ENCODE results near the gene ANP32B. TPM values are rescaled to one million over a fixed set of nuclear protein-coding genes. Genes with fewer than 3 reads are reported as not detected.
"Not testable (repeated sequence)": the region's sequence is repeated elsewhere in the genome, so short reads cannot be mapped to it uniquely, and the experiment has no call there.

ANP32B gene
- polyA plus RNA-seq, 4 donors, result 234 to 267 (median 247) TPM

DNA sequence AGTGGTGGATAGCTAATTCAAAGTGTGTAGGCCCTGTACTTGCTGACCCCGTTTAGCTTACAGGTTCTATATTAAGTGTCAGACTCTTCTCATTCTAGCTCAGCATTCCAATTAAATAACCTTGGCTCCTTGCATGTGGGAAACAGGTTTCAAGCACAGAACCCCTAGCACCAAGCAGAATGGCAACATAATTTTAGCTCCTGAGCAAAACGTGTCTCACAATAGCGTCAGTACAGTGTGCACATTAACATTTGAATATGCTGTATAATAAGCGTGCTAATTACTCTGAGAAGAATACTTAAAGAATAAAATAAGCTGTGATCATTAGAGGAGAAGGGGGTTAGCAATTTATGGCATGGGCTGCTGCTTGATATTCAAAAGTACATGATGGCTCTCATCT, 21.0 kb upstream of the ANP32B start:
- DNase-seq (ENCODE audit: low read depth in 4 of 4, low spot score in 3 of 4), result no peak

DNA sequence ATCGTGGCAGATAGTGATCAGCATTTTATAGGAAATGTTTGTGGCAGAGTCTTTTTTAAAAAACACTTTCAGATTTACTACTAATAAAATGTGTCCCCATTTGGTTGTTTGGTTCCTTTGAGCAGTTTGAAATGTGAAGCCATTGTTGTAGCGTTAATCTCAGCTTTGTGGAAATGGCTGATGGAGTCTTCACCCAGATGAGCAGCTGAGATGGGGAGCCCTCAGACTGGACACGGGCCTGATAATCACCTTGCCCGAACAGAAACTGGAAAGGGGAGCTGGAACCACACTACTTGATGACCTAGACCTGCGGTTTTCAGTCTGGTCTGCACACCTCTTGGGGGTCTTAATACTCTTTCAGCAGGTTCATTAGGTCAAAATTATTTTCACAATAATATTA, 20.6 kb upstream of the ANP32B start:
- DNase-seq (ENCODE audit: low read depth in 4 of 4, low spot score in 3 of 4), result no peak

DNA sequence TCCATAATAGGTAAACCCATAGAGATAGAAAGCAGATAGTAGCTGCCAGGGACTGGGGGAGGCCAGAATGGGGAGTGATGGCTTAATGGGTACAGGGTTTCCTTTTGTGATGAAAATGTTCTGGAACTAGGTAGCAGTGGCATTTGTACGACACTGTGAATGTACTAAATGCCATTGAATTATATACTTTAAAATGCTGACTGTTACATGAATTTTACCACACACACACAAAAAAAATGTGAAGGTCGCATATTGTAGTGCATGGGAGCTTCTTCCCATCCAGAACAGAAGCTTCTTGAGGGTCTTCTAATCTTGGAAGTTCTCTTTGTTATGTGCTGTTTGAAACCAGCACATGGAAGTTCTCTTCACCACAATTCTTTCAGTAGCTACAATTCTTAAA, 19.9 kb upstream of the ANP32B start:
- no peak for DNase-seq (ENCODE audit: low read depth in 4 of 4, low spot score in 3 of 4)

DNA sequence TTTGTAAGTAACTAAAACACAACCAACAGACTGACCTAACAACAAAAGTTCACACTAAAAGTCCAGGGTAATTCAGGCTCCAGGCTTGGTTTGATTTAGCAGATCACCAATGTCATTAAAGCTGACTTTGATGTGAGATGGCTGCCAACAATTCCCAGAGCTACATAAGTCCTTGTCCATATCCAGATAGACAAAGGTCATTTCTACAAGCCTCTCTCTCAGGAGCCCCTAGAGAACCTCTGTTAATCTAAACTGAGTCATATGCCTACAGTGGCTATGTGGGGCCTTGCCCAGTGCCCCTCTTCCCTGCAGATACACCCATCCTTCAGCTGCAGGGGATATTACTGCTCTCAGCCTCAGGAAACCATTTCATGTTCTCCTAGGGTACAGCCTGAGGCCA, 18.2 kb upstream of the ANP32B start:
- DNase-seq (ENCODE audit: low read depth in 4 of 4, low spot score in 3 of 4), result no peak

DNA sequence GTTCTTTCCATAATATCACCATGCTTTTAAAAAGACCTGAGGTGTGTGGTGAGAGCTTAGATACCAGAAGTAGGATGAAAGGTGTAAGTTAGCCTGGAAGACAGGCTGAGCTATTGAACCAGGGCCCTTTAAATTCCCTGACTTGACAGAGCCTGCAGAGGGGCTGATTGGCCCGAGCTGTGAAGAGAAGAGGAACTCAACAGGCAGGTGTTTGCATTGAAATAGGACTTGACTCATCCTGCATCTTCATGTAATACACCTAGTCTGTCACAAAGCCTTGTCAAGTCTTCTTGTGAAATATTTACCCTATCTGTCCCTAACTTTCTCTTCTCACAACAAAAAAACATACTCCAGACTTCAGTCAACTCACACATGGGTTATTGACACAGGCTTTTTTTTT, 16.6 kb upstream of the ANP32B start:
- DNase-seq (ENCODE audit: low read depth in 4 of 4, low spot score in 3 of 4), result no peak

DNA sequence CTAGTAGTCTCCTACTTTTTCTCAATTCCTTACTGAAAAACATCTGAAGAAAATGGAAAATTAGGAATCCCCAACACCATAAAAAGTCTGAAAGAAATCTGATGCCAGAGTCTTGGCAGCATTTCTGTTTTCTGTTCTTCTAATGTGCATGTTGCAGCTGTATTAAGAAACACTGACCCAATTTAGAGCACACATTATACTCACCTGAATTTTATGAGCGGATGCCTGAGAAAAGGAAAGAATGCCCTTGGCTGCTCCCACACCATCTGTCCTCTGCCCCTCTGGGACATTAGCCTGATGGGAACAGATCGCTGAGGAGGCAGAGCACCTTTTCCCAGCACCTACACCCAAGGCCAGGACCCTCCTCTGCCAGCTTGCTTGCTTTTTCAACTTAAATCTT, 14.1 kb upstream of the ANP32B start:
- DNase-seq (ENCODE audit: low read depth in 4 of 4, low spot score in 3 of 4), result no peak

DNA sequence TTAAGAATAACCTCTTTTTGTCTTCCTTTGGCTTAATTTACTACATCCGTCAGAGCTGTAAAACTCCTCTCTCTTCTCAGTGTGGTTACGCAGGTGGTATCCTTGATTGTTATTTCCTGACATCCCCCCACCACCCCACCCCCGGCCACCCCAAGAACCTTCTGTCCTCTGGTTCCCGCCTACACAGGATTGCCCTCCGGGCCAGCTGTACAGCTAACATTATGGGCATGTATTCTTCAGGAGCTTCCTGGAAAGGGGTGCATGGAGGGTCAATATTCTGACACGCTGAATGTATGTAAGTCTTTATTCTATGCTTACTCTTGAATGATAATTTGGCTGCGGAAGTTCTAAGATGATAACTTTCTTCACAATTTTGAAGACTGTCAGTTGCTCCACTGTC, 13.0 kb upstream of the ANP32B start:
- DNase-seq (ENCODE audit: low read depth in 4 of 4, low spot score in 3 of 4), result no peak

DNA sequence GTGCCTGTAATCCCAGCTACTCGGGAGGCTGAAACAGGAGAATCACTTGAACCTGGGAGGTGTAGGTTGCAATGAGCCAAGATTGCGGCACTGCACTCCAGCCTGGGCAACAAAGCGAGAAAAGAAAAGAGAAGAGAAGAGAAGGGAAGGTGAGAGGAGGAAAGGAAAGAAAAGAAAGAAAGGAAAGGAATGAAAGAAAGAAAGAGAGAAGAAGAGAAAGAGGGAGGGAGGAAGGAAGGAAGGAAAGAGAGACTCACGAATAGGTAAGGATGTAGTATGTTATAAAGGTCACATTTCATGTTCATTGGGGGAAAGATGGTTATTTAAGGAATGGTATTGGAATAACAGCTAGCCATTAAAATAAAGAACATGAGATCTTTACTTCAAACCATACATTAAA, 10.4 kb upstream of the ANP32B start:
- DNase-seq (ENCODE audit: low read depth in 4 of 4, low spot score in 3 of 4), result no peak

DNA sequence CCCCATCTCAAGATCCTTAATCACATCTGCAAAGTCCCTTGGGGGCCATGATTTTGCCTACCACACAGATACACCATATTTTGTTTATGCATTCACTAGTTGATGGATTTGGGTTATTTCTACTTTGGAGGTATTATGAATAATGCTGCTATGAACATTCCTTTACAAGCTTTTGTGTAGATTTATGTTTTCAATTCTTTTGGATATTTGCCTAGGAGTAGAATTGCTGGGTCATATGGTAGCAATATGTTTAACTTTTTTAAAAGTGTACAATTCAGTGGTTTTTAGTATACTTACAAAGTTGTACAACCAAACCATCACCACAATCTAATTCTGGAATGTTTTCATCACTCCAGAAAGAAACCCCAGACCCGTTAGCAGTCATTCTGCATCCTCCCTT, 7.8 kb upstream of the ANP32B start:
- no peak for DNase-seq (ENCODE audit: low read depth in 4 of 4, low spot score in 3 of 4)

DNA sequence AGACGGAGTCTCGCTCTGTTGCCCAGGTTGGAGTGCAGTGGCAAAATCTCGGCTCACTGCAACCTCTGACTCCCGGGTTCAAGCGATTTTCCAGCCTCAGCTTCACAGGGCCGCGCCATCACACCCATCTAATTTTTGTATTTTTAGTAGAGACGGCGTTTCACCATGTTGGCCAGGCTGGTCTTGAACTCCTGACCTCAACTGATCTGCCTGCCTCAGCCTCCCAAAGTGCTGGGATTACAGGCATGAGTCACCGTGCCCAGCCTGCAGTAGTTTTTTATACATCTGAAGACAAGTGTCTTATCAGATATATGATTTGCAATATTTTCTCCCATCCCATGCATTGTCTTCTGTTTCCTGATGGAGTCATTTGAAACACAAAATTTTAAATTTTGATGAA, 6.5 kb upstream of the ANP32B start:
- not testable (repeated sequence) for DNase-seq (ENCODE audit: low read depth in 4 of 4, low spot score in 3 of 4)

DNA sequence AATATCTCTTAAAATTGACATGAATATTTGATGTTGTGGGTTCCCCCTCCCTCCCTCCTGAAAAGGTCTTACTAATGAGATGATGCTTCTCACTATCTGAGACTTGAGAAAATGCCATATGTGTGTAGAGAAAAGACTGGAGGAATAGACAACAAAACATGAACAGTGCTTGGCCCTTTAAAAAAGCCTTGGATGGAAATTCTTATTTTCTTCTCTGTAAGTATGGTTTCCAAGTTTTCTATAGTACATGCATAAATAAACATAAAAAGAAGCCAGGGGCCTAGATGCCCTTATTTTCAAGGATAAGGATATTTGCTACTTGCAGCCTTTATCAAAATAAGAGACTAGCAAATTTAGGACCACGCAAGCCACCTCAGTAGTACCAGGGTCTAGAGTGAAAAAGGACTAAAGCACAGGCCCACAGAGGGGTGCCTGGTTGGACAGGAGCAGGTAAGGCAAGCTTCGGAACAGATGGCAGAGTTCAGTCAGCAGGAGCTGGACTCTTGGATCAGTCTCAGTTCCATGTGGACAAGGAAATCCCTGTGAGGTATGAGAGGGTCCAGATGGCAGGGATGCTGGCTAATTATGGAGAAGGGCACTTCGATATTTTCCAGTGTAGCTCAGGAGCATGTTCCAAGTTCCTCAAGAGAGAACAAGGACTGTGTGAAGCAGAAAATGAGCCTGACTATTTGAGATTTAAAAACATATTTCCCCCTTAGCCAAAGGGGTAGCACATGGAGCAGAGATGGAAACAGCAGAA, 4.6 kb upstream of the ANP32B start:
- DNase-seq (ENCODE audit: low read depth in 4 of 4, low spot score in 3 of 4), result no peak

DNA sequence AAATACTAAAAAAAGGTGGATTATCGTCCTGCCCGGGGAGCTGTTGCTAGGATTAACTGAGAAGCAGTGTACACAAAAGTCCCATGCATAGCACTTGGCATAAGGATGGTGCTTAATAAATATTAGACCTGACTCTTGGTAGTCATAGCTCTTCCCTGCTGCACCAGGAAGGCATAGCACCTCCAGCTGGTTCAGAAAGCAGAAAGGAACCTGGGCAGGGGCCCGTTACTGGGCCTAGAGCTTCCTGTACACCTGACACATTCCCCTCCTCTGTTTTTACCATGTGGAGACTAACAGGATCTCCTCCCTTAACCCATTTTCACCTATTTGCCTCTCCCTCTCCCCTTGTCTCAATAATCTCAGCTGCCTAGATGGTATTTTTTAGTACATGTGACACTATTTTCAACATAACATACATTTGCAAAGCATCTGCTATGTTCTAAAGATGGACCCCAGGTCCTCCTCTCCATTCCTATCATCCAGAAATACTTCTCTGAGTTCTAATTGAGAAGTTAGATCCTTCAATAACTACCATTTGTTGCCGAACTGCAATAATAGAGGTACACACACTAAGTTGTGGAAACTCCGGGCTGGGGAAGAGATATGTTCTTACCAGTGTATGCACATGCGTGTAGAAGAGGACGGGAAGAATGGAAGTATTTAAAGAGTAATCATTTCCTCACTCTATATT, 3.2 kb upstream of the ANP32B start:
- DNase-seq (ENCODE audit: low read depth in 4 of 4, low spot score in 3 of 4), result no peak

DNA sequence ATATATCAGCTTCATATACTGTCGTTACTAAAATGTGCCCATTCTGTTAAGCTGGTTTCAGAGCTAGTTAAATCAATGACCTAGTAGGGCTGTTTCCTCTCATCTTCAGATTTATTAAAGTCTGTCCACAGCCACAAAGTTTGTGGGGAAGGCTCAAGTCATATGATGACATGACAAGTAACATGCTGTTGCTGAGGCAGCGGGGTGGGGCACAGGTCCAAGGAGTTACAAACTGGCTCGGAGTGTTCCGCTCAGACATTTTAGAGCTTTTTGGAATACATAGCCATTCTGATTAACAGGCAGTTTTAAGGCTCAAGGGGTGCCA, 2.7 kb upstream of the ANP32B start:
- no peak for DNase-seq (ENCODE audit: low read depth in 4 of 4, low spot score in 3 of 4)

DNA sequence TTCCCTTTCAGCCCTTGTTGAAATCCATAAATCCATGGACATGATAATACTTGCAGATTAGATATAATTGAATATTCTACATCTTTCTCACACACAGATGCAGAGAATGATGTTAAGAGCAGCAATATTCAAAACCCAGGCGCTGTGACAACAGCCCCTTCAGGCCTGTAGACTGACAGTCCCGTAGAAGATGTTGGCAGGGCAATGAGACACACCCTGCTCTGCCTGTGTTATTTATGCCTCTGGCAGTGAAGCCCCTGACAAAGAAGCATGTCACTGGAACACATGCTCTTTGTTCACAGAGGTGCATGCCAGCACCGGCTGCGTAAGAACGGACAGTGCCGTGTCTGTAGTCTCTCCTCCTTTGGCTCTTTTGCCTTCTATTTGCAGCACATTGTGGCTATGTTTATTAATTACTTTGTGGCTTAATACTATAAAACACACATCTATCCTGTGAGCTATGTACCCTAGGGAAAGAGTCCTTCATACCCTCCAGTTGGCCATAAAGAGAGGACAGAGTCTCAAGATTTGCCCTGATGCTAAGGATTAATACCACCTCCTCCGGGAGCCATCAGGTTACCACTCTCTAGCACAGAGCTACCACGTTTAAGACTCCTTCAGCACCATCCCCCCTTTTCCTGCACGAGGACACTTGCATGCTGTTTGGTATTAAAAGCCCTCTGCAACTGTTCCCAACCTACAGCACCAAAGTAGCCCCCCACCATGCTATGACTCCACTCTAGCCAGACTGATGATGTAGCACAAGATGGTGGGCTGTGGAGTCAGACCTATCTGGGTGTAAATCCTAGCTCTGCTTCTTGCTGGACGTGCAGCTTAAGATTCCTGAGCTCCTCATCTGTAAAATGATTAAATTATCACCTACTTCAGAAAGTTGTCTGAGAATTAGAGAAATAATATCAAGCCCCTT, 2.0 kb upstream of the ANP32B start:
- no peak for DNase-seq (ENCODE audit: low read depth in 4 of 4, low spot score in 3 of 4)

DNA sequence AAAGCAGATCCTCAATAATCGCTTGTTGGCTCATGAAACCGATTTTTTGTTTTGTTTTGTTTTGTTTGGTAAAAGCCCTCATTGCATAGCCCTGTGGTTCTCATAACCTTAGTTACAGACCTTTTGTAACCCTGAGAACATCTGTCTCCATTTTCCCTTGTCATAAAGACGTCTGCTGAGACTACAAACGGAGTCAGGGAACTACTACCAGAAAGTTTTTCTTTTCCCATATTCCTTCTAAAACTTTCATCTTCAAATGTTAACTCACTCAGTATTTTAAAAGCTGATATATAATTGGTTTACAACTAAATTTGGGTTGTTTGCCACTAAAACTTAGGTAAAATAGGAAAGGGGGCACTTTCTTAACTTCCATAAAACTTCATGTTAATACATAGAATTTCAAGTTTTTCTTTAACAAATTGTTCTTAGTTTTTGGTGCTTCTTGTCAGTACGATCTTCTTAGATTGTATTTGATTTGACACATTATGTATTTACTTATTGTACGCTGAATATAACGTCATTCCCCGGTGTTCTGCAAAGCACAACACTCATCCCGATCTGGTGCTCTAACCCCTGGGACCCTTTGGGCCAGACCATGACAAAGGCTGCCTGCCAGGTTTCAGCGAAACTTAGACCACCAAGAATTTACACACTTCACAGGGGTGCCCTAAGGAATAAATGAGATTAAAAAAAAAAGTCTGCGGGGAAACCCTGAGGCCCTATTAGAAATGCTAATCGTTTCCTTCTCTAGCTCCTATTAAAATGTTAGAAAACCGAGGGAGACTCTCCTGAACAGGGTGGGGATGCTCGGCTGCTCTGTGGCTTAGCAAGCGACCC, 1.1 kb upstream of the ANP32B start:
- DNase-seq (ENCODE audit: low read depth in 4 of 4, low spot score in 3 of 4), result no peak

DNA sequence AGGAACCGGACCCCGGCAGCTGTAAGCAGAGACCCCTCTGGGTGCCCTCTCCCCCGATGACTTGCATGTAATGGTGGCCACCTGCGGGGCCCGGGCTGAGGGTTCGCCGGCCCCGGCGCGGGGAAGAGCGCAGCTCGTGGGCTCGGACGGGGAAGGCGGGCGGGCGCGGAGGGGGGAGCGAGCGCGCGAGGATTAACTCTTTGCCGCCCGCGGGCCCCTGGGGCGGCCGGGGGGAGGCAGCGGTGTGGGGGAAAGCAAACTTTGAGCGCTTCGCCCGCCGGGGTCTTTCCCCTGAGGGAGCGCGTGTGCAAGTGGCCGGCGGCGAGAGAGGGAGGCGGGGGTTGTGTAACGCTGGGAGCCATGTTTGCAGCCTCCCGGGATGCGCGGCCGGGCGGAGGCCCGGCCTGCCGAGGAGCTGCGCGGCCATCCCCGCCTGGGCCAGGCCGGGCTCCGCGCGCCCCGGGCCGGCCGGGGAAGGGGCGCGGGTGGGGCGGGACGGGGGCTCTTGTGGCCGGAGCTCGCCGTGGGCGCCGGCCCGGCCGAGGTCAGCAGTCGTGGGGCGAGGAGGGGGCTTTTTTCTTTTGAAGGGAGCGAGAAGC, 547 bp downstream of the ANP32B start:
- DNase-seq (ENCODE audit: low read depth in 4 of 4, low spot score in 3 of 4), result peak in 2 of 4 donors; percentile 48 to 53

DNA sequence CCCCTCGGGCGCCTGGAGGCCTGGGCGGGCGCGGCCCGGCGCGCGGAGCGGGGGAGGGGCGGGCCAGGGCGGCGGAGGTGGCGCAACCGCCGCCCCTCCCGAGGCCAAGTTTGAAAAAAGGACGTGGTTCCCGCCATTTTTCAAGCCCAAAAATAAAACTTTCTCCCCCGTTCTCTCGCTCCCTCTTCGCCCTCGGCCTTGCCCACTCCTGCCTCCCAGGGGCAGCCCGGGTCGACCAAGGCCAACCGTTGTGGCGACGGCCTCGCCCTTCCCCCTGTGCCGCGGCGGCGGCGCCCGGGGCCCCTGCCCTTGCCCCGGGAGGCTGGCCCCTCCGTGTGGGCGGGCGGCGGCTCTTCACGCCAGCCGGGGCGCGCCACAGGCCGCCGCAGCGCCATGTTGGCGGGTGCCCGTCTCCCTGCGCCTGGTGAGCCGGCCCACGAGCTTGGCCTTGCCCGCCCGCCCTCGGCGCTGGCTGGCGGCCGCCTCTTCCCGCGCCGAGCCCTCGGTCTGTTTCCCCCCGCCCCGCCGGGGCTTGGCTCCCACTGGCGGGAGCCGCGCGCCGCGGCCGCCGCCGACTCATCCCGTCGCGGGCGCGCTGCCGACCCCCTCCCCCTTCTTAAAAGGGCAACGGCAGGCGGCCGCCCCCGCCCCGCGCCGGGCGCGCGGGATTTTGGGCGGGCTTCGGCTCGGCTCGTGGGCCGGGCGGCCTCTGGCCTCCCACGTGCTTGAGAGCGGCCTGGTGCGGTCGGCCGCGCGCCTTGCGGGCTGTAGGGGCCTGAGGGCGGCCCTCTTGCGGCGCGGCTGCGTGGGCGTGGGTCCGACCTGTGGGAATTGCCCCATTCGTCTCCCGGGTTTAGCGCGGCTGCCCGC, 1.3 kb downstream of the ANP32B start:
- peak in 2 of 4 donors; percentile 52 for DNase-seq (ENCODE audit: low read depth in 4 of 4, low spot score in 3 of 4)

DNA sequence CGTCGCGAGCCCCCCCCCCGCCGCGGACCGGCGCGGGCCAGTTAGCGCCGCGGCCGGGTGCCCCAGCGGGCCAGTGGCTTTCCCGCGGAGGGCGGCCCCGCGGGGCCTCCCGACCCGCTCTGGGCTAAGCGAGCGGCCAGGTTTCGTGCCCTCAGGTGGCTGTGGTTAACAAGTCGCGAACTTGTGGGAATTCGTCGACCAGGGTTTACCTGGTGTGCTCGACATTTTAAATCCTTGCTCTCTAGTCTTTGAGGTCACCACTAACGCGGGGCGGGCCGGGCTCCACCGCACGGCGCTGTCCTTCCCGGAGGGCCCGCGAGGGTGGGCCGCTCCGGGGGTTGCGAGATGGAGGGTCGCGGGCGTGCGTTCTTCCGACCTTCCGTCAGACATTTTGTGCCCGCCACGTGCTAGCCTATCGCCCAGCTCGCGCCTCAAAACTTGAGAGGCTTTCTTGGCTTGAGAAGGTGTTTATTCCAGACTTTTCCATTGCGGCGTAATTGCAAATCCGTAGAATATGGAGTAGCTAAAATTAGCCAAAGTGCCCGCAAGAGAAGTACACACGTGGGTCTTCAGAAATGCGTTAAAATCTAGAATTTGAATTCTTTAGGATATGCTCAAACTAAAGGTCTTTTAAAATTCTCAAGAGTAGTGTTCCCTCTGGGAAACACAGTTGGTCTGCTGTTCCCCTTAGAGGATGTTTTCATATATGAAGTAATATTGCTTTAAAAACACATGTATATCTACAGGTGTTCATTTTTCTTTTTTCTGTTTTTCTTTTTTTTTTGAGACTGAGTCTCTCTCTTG, 2.1 kb downstream of the ANP32B start:
- DNase-seq (ENCODE audit: low read depth in 4 of 4, low spot score in 3 of 4), result no peak
